ENCODE results near the gene AGBL1.

AGBL1 gene

GRCh38 chr15:86540840-86541467, 461.3 kb downstream of the AGBL1 start:
- DNase-seq: no peak

- DNase-seq: no peak
These were observed 461.9 kb downstream of the AGBL1 start for GRCh38 chr15:86541540-86541939.

- no peak for DNase-seq
These were observed 470.4 kb downstream of the AGBL1 start for GRCh38 chr15:86550075-86550474.

GRCh38 chr15:86553108-86553507, 473.4 kb downstream of the AGBL1 start:
- no peak for DNase-seq

GRCh38 chr15:86555098-86555497, 475.4 kb downstream of the AGBL1 start:
- no peak for DNase-seq

GRCh38 chr15:86555939-86556338, 476.3 kb downstream of the AGBL1 start:
- DNase-seq: no peak

- no peak for DNase-seq
These were observed 476.8 kb downstream of the AGBL1 start for GRCh38 chr15:86556396-86557017.

- no peak for DNase-seq
These were observed 477.4 kb downstream of the AGBL1 start for GRCh38 chr15:86557018-86557550.

GRCh38 chr15:86558252-86558651, 478.6 kb downstream of the AGBL1 start:
- DNase-seq: no peak

GRCh38 chr15:86558686-86559085, 479.0 kb downstream of the AGBL1 start:
- no peak for DNase-seq

- no peak for DNase-seq
These were observed 488.7 kb downstream of the AGBL1 start for GRCh38 chr15:86568378-86568777.

GRCh38 chr15:86570738-86571137, 491.1 kb downstream of the AGBL1 start:
- DNase-seq: no peak

- no peak for DNase-seq
These were observed 492.2 kb downstream of the AGBL1 start for GRCh38 chr15:86571873-86572272.

- no peak for DNase-seq
These were observed 492.7 kb downstream of the AGBL1 start for GRCh38 chr15:86572368-86572841.

- no peak for DNase-seq
These were observed 493.8 kb downstream of the AGBL1 start for GRCh38 chr15:86573476-86573875.

- no peak for DNase-seq
These were observed 508.7 kb downstream of the AGBL1 start for GRCh38 chr15:86588413-86588812.

GRCh38 chr15:86590461-86590860, 510.8 kb downstream of the AGBL1 start:
- DNase-seq: no peak

GRCh38 chr15:86591158-86591557, 511.5 kb downstream of the AGBL1 start:
- no peak for DNase-seq

GRCh38 chr15:86591994-86592735, 512.5 kb downstream of the AGBL1 start:
- DNase-seq: no peak

- no peak for DNase-seq
These were observed 516.1 kb downstream of the AGBL1 start for GRCh38 chr15:86595741-86596140.

GRCh38 chr15:86603466-86603865, 523.8 kb downstream of the AGBL1 start:
- no peak for DNase-seq

- DNase-seq: no peak
These were observed 529.0 kb downstream of the AGBL1 start for GRCh38 chr15:86608461-86609205.

- no peak for DNase-seq
These were observed 529.6 kb downstream of the AGBL1 start for GRCh38 chr15:86609275-86609674.
